Left lung (tissue), 10 donors: ENCODE data around the gene HSPA4. TPM values are rescaled to one million over a fixed set of nuclear protein-coding genes. Genes with fewer than 3 reads are reported as not detected.
"Not testable (repeated sequence)": the region's sequence is repeated elsewhere in the genome, so short reads cannot be mapped to it uniquely, and the experiment has no call there.

Experiments
- ATAC-seq: fragments of 200-7000 bp; cut with Tn5 transposase; one replicate; pipeline ENCODE4 v1.9.1; 2020; ENCODE audit warnings: moderate library complexity
- DNase-seq, 4 donors: peaks; one replicate each; pipeline ENCODE4 v3.0.0-alpha.2; 2013 to 2020
- H3K27ac ChIP-seq, 2 donors: fragments of 200-600 bp; sonication (generic) in 1 of 2; one replicate each; pipeline versions ENCODE4 v1.5.0 to v1.8.0; 2020 to 2021
- H3K27me3 ChIP-seq, 2 donors: fragments of 200-600 bp; sonication (generic) in 1 of 2; one replicate each; pipeline versions ENCODE4 v1.5.0 to v1.8.0; 2020 to 2021
- H3K36me3 ChIP-seq, 2 donors: fragments of 200-600 bp; sonication (generic) in 1 of 2; one replicate each; pipeline versions ENCODE4 v1.5.0 to v1.8.0; 2020 to 2021
- H3K4me1 ChIP-seq, 2 donors: fragments of 200-600 bp; one replicate each; pipeline ENCODE4 v1.8.0; 2021
- H3K4me3 ChIP-seq, 2 donors: fragments of 200-600 bp; sonication (generic) in 1 of 2; one replicate each; pipeline versions ENCODE4 v1.5.0 to v1.8.0; 2020 to 2021; ENCODE audit warnings: mild to moderate bottlenecking in 1 of 2
- H3K9me3 ChIP-seq, 2 donors: fragments of 200-600 bp; sonication (generic) in 1 of 2; one replicate each; pipeline versions ENCODE4 v1.5.0 to v1.8.0; 2020 to 2021
- intact Hi-C, 2 donors: fragments of 100-400 bp; cut with DNase I; formaldehyde crosslinking; loops; one replicate each; pipeline versions ENCODE4 v1.11.2 to v1.14.2; 2022
- polyA plus RNA-seq, 6 donors: library from polyadenylated mRNA; unstranded; fragments of 120-200 nt; gene quantifications; one replicate each; pipeline ENCODE4 v1.2.1, GENCODE V29; 2013; ENCODE audit not compliant: insufficient read length in 6 of 6
- total RNA-seq, 2 donors: library from RNA; stranded (reverse); fragmentation: NEBNext Ultra II Directional; extraction: Animal tissue kit (Norgen Biotek cat#: 25700); gene quantifications; one replicate each; pipeline ENCODE4 v1.2.1, GENCODE V29; 2021
- TF ChIP-seq, protein P1 (sequence below), 2 donors: fragments of 200-600 bp; sonication (generic) in 1 of 2; IDR thresholded peaks; one replicate each; pipeline versions ENCODE4 v1.5.0 to v1.8.0; 2021; ENCODE audit warnings: antibody characterized with exemption in 2 of 2
- donor health status: DM: no; HTN: yes; CAD: no.
- donor health status: DM: no; HTN: no; CAD: no.

The HSPA4 gene
- total and polyA plus RNA-seq, 8 donors = 85.5 to 109 (median 91.2) TPM

GRCh38 chr5:133017964-133018363 lies 33.8 kb upstream of the HSPA4 start:
- TF ChIP-seq, protein P1, sequence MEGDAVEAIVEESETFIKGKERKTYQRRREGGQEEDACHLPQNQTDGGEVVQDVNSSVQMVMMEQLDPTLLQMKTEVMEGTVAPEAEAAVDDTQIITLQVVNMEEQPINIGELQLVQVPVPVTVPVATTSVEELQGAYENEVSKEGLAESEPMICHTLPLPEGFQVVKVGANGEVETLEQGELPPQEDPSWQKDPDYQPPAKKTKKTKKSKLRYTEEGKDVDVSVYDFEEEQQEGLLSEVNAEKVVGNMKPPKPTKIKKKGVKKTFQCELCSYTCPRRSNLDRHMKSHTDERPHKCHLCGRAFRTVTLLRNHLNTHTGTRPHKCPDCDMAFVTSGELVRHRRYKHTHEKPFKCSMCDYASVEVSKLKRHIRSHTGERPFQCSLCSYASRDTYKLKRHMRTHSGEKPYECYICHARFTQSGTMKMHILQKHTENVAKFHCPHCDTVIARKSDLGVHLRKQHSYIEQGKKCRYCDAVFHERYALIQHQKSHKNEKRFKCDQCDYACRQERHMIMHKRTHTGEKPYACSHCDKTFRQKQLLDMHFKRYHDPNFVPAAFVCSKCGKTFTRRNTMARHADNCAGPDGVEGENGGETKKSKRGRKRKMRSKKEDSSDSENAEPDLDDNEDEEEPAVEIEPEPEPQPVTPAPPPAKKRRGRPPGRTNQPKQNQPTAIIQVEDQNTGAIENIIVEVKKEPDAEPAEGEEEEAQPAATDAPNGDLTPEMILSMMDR (IDR thresholded peaks at IDR 0.05) = no peak
- H3K9me3 ChIP-seq = no peaks in the 10 kb centered on the region
- H3K27ac ChIP-seq = no peak overlapping the region
- no peaks in the 10 kb centered on the region for H3K27me3 ChIP-seq
- ATAC-seq = no peak
- H3K4me3 ChIP-seq = no peak overlapping the region
- no peaks in the 10 kb centered on the region for H3K4me1 ChIP-seq
- intact Hi-C loops = no loop called here
- no peak for DNase-seq
- peaks cover 0 to 49% of the 10 kb centered on the region in 2 donors for H3K36me3 ChIP-seq

GRCh38 chr5:133019471-133019870 lies 32.3 kb upstream of the HSPA4 start:
- DNase-seq, ATAC-seq, H3K27ac ChIP-seq, H3K9me3 ChIP-seq, H3K4me1 ChIP-seq, H3K27me3 ChIP-seq, H3K4me3 ChIP-seq, intact Hi-C loops: not testable (repeated sequence)
- peaks cover 0 to 49% of the 10 kb centered on the region in 2 donors for H3K36me3 ChIP-seq

DNA sequence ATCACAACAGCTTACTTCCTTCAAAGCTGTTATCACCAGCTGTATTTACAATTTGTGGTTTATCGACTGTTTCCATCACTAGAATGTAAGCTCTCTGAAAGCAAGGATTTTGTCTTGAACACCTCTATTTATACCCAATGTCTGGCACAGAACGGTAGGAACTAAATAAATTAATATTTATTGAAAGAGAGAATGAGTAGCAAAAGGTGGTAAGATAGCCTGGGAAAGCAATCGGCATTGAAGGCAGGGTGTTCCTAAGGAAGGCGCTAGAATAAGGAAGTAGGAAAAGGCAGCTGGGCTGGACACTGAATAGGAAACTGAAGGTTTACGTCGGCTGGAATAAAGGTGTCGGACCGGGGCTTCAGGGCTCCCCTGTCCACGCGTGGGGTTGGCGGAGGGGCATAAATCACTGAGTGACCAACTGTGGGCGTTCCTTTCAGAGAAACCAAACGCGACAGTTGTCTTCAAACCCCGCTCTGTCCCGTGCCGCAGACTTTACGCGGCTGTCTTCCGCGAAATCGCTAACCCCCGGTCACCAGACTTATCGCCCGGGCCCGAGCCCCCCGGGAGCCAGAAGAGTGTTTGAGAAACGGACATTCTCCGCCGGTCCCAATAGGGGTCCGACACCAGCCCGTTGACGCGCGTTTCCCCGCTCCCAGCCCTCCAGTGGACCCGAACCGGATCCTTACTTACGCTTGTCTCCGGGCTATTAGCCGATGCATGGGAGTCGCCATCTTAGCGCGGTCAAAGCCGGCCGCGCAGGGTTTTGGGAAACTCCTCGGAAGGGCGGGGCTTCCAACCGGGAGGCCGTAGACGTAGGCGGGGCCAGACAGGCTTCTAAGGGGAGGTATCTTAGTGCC lies 25.8 kb upstream of the HSPA4 start, which contains the start of gene ZCCHC10:
Gene ZCCHC10, minus strand, starts transcription at position 746 of the 860 bp plus-strand sequence. Its CDS starts 12 bp downstream, at position 734.
- peak; percentile 93 to 98 (median 96) for DNase-seq
- Histone ChIP-seq H3K27me3 (no peaks in the 10 kb centered on the region), H3K4me3 (peak within 1 kb of the TSS; percentile 73 to 93), H3K36me3 (peaks cover 0 to 15% of the 10 kb centered on the region in 2 donors), H3K9me3 (no peaks in the 10 kb centered on the region), H3K27ac (peak within 1 kb of the TSS; percentile 95 to 96), H3K4me1 (peaks cover 11 to 23% of the 10 kb centered on the region in 2 donors)
- ATAC-seq = peak; percentile 99
- intact Hi-C loops = no loop called here
- TF ChIP-seq, protein P1 (IDR thresholded peaks at IDR 0.05) = no peak

DNA sequence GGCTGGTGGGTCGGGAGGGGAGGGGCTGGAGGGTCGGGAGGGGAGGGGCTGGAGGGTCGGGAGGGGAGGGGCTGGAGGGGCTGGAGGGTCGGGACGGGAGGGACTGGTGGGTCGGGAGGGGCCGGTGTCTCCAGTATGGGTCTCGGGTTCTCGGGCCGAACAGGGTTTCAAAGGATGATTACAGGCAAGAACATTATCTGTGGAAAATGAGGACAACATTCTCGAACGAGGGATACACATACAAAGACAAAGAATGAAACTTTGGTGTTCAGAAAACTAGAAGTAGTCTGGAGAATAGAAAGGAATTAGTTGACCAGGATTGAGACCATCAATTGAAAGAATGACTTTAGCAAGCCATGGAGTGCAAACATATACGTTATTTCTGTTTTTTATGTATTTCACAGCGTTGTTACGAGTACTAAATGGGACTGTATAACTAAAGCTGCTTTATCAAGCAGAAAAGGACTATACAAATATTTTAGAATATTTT lies 25.1 kb upstream of the HSPA4 start:
- H3K9me3 ChIP-seq = no peaks in the 10 kb centered on the region
- intact Hi-C loops = no loop called here
- H3K27me3 ChIP-seq = no peaks in the 10 kb centered on the region
- H3K27ac ChIP-seq = peak overlapping the region; percentile 60 to 96
- TF ChIP-seq, protein P1 (IDR thresholded peaks at IDR 0.05) = no peak
- H3K4me3 ChIP-seq = peak overlapping the region; percentile 73 to 93
- no peak for ATAC-seq
- H3K4me1 ChIP-seq = peaks cover 11 to 23% of the 10 kb centered on the region in 2 donors
- H3K36me3 ChIP-seq = peaks cover 0 to 10% of the 10 kb centered on the region in 2 donors
- no peak for DNase-seq

- no peak for DNase-seq
- ATAC-seq = no peak
- TF ChIP-seq, protein P1 (IDR thresholded peaks at IDR 0.05) = no peak
- intact Hi-C loops = no loop called here
- Histone ChIP-seq H3K4me3 (no peak overlapping the region), H3K4me1 (peaks cover 11 to 20% of the 10 kb centered on the region in 2 donors), H3K36me3 (no peaks in the 10 kb centered on the region), H3K27ac (no peak overlapping the region), H3K27me3 (no peaks in the 10 kb centered on the region), H3K9me3 (no peaks in the 10 kb centered on the region)
Observed at GRCh38 chr5:133029416-133029815, 22.4 kb upstream of the HSPA4 start.
